Activated T-cell treated with anti-CD3 and anti-CD28 coated beads for 4 hours (primary cell): ENCODE results near the gene VAV2.

Experiments
- DNase-seq: peaks from one replicate; pipeline ENCODE4 v3.0.0-alpha.2; 2020

Gene VAV2

GRCh38 chr9:133832877-133833276 lies 159.2 kb downstream of the VAV2 start:
- DNase-seq = no peak

DNA sequence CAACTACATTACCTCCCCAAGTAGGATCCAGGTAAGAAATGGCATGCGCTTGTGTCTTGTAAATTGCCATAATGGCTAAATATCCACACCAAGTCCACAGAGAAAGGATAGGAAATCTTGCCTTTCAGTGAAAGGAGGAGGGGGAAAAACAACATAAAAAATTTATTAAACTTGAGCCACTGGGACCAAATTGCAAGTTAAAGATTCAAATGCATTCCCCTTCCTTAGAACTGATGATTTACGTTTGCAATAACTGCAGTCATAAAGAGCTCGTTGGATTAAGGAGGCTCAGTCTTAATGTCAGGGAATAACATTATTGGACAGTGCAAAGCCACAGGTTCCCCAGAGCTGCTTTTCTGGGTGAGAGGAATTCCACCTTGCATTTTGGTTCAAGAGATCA lies 161.4 kb downstream of the VAV2 start:
- DNase-seq = no peak

DNA sequence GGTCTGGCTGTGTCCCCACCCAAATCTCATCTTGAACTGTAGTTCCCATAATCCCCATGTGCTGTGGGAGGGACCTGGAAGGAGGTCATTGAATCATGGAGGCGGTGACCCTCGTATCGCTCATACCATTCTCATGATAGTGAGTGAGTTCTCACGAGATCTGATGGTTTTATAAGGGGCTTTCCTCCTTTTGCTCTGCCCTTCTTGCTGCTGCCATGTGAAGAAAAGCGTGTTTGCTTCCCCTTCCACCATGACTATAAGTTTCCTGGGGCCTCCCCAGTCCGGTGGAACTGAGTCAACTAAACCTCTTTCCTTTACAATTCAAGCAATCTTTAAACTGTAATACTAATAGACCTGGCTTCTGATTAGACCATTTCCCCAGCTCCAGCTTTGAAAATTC lies 161.8 kb downstream of the VAV2 start:
- no peak for DNase-seq

DNA sequence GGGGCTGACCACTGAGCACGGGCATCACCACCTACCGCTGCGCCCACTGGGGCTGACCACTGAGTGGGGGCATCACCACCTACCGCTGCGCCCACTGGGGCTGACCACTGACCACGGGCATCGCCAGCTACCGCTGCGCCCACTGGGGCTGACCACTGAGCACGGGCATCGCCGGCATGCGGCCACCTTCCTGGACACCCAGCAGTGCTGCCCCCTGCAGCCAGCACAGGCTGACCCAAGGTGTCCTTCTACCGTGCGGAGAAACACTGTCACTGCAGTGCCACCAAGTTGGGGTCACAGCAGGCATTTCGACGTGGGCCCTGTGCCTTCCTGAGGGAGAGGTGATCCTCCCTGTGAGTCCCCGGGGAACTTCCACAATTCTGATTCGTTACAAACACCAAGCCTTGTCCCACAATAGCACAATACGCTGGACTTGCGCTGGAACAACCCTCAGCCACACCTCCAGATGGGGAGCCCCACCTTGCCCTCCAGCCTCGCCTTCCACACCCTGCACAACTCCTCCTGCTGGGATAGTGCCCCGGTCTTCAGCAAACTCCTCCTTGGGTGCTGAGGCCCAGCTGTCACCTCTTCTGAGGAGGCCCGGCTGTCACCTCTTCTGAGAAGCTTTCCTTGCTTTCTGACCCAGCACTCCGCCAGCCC lies 163.7 kb downstream of the VAV2 start:
- DNase-seq = no peak

DNA sequence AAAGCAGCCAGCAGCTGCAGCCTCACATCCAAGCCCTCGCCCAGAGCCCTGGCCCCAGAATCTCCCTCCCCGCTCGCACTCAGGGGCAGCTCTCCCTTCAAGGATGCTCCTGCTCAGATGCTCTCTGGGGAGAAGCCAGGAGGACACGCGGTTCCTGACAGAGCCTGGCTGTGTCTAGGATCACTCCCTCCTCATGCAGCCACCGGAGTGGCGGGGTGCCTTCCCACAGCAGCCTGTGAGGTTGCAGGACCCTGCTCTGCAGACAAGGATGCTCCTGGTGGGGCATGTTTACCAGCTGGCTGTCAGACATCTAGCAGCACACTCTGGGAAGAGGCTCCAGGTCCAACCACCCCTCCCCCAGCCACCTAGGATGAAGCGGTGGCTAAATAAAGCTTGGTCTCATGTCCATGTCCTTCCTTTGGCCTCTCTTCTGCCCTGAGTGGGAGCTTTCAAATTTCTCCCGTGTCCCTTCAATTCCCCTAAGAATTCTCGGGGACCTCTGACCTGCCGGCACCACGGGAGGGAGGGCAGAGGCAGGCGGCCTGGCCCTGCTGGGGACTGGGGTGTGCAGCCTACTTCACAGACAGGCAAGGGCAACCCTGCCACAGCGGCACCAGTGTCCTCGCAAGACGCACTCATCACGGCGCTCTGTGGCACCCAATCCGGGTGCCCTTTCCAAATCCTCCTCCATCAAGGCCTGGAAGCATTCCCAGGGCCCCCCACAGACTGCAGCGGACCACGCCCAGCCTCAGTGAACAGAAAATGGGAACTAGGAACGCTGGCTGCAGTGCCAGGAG lies 165.6 kb downstream of the VAV2 start:
- DNase-seq = no peak

DNA sequence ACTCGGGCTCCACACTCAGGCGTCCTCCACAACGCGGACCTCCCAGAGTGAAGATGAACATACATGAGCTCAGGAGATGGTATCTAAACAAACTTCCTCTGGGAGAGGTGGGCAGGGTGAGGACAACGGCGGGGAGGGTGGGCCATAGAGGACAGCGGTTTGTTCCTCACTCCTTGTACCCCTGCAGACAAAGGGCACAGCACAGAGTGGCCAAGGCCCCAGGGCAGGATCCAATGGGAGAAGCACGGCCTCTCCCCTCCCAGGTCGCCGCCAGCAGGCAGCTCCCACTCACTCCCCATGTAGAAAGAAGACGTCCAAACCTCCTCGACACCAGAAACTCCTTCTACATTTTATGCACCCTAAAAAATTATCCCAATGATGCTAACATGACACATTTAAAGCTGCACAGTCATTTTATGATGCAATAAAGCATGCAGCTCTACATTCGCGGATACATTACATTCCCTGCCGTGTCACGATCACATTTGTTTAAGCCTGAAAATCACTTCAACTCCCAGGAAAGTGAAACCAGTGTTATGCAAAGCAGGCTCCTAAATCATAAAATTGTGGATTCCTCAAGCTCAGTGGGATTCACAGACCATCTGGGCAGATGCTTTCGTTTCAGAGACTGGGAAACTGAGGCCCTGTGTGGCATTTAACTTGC lies 166.4 kb downstream of the VAV2 start:
- DNase-seq = no peak

GRCh38 chr9:133824802-133825186 lies 167.3 kb downstream of the VAV2 start:
- DNase-seq = no peak

- DNase-seq = no peak
These were observed 167.9 kb downstream of the VAV2 start for GRCh38 chr9:133824106-133824801.

DNA sequence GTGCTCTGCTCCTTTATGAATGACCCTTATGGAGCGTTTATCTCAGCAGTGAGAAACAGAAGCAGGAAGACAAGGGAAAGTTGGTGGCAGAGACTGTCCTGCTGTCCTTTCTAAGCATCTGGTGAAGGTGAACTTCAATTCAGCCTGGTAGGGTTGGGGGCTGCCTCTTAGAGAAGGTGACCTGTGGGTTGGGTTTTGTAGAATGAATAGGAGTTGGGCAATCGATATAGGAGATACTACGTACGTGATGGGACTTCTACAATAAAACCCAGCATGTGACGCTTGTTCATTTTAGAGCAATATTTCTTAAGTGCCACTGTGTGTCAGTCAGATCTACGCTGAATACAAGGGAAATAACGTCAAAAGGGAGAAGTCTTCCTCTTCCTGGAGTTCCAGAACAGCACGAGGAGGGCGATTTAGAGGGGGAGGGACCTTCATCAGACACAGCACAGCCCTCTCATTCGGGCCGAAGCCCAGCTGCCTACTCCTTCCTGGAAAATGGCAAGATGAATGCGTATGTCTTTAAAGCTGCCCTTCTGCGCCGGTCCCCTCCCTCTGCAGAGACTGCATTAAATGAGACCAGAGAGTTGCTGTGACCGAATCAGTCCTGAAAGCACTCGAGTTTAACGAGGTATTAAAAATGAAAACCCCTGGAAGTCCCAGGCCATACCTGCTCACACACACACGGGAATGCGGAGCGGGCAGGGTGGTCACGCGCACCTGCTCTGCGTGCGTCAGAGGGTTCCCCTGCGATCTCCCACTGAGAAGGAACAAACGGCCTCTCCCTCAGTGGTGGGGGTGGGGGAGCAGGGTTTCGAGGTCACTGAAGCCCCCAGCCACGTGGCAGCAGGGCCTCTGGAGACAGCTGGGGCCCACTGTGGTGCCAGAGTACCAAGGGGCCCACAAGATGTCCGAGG lies 168.7 kb downstream of the VAV2 start:
- no peak for DNase-seq

DNA sequence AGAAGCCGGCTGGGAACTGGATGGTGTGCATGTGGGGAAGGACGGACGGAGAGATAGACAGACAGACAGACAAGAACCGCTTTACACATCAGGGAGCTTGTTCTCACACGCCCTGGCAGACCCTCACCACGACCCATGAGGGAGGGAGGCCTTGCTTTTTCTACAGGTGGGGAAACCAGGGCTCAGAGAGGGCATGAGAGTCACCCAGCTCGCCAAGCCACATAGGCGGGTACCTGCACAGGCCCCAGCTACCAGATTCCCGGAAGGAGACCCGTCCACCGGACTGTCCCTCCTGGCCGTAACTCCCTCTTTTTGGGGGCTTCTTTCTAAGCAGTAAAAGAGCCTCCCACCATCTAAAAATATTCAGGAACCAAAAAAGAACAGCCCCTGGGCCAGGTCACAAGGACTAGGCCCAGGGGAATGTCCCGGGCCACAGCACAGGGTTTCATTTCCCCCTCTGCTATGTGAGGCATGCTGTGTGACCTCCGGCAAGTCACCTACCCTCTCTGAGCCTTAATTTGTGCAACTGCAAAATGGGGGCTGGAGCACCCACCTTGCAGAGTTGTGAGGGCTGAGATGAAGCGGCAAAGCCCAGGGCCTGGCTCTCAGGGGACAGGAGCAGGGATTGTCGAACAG lies 169.6 kb downstream of the VAV2 start:
- no peak for DNase-seq

- DNase-seq = no peak
These were observed 170.3 kb downstream of the VAV2 start for GRCh38 chr9:133821601-133822429.

GRCh38 chr9:133819923-133820322 lies 172.2 kb downstream of the VAV2 start:
- no peak for DNase-seq

- no peak for DNase-seq
These were observed 173.7 kb downstream of the VAV2 start for GRCh38 chr9:133818444-133818843.

GRCh38 chr9:133815781-133816180 lies 176.3 kb downstream of the VAV2 start:
- no peak for DNase-seq

DNA sequence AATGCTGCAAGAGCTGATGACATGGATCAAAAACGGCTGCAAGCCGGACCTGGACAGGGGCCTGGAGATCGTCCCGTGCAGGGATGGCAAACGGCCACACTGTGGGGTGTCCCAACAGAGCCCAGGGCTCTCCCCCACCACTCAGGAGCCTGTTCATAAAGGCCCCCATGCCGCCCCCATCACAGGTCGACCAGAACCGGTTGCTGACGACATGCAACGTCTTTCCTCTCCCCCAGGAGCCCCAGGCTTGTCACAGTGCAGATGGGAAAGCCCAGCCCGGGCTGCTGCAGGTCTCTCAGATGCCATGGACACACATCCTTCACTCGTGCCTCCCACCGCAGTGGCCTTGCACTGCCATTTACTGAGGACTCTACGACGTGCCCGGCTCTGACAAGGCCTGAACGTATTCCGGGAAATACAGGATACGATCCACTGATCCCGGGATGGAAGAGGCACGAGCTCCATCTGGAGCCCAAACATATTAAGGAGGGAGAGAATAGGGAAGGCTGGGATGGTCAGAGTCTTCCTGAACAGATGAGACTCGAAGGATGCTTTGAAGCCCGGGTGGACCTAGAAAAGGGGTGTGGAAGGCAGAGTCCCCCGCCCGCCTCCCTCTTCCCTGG lies 177.4 kb downstream of the VAV2 start:
- no peak for DNase-seq

- DNase-seq = no peak
These were observed 178.2 kb downstream of the VAV2 start for GRCh38 chr9:133813749-133814585.

DNA sequence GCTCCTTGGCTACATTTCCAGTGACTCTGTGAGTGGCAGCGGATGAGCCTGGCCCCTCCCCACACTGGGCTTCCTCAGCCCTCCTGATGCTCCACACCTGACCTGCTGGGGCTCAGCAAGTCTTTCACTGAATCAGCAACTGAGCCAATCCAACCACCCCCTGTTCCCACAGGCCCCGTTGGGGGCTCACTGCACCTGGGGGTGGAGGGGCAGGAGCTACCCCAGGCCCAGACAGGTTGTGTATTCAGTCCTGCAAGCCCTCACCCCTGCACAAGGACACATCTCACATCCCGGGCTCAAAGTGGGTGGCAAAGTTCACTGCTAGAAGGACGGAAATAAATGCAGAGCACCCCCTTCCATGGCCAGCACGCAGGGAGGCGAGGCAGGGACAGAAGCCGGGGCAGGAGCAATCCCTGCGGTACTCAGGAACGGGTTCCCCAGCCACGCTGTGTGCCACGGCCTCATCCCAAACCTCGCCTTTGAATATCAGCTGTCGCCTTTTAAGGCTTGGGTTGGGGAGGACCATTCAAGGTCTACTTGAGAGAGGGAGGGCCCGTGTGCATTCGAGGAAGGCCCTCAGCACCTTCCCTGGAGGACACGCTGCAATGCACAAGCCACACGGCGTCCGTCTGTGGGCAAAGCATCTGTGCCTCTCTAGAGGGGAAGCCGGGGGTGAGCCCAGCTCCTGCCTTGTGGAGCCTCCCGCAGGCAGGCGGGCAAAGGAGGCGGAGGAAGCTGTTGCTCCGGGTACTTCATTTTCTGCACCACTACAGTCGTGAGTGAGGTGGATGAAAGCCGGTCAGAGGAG lies 179.0 kb downstream of the VAV2 start:
- no peak for DNase-seq

- DNase-seq = no peak
These were observed 179.9 kb downstream of the VAV2 start for GRCh38 chr9:133812077-133812868.
